Trophoblast cell (in vitro differentiated cells and primary cell): ENCODE measurements around the gene VTI1A.

Experiments
- DNase-seq, 2 donors: peaks; one replicate each; pipeline ENCODE4 v3.0.0-alpha.2; 2016
- H2AFZ ChIP-seq: 2 replicates; pipeline ENCODE4 v1.6.1; 2013; ENCODE audit warnings: low read length, moderate library complexity, mild to moderate bottlenecking; ENCODE audit not compliant: insufficient read depth, poor library complexity
- H2AK5ac ChIP-seq: 2 replicates; pipeline ENCODE4 v1.6.1; 2013; ENCODE audit warnings: mild to moderate bottlenecking, low read length
- H2BK120ac ChIP-seq: 2 replicates; pipeline ENCODE4 v1.6.1; 2013; ENCODE audit warnings: low read length, mild to moderate bottlenecking, moderate library complexity; ENCODE audit not compliant: insufficient read depth, poor library complexity
- H2BK12ac ChIP-seq: 2 replicates; pipeline ENCODE4 v1.6.1; 2013; ENCODE audit warnings: mild to moderate bottlenecking, low read length, moderate library complexity
- H2BK5ac ChIP-seq: 2 replicates; pipeline ENCODE4 v1.6.1; 2013; ENCODE audit warnings: low read length, low read depth, moderate library complexity, mild to moderate bottlenecking; ENCODE audit not compliant: poor library complexity
- H3K14ac ChIP-seq: 2 replicates; pipeline ENCODE4 v1.6.1; 2013; ENCODE audit warnings: mild to moderate bottlenecking, low read length
- H3K18ac ChIP-seq: 2 replicates; pipeline ENCODE4 v1.6.1; 2013; ENCODE audit warnings: mild to moderate bottlenecking, low read length
- H3K23ac ChIP-seq: 2 replicates; pipeline ENCODE4 v1.6.1; 2013; ENCODE audit warnings: low read length
- H3K27ac ChIP-seq: 2 replicates; pipeline ENCODE4 v1.5.1; 2013; ENCODE audit warnings: low read depth, mild to moderate bottlenecking, inconsistent platforms, low read length, moderate library complexity
- H3K27me3 ChIP-seq: 2 replicates; pipeline ENCODE4 v1.6.1; 2013; ENCODE audit warnings: inconsistent platforms, mild to moderate bottlenecking, low read length, moderate library complexity; ENCODE audit not compliant: insufficient read depth
- H3K36me3 ChIP-seq, 2 experiments: 1 replicate in 1 of 2; 2 replicates in 1 of 2; pipeline ENCODE4 v1.6.1; 2013; ENCODE audit warnings: low read length in 2 of 2, mild to moderate bottlenecking in 2 of 2, moderate library complexity in 1 of 2; ENCODE audit not compliant: insufficient read depth in 2 of 2, control insufficient read depth in 1 of 2
- H3K4ac ChIP-seq: 2 replicates; pipeline ENCODE4 v1.6.1; 2013; ENCODE audit warnings: low read depth, mild to moderate bottlenecking, low read length, moderate library complexity
- H3K4me1 ChIP-seq, 2 experiments: 1 replicate in 1 of 2; 2 replicates in 1 of 2; pipeline ENCODE4 v1.6.1; 2013; ENCODE audit warnings: low read length in 2 of 2, mild to moderate bottlenecking in 2 of 2, moderate library complexity in 1 of 2; ENCODE audit not compliant: insufficient read depth in 2 of 2, control insufficient read depth in 1 of 2
- H3K4me2 ChIP-seq: 2 replicates; pipeline ENCODE4 v1.6.1; 2013; ENCODE audit warnings: inconsistent platforms, mild to moderate bottlenecking, low read length, moderate library complexity
- H3K4me3 ChIP-seq: 2 replicates; pipeline ENCODE4 v1.5.1; 2013; ENCODE audit warnings: mild to moderate bottlenecking, low read depth, low read length, inconsistent platforms
- H3K79me1 ChIP-seq: one replicate; pipeline ENCODE4 v1.6.1; 2013; ENCODE audit warnings: low read length
- H3K79me2 ChIP-seq: 2 replicates; pipeline ENCODE4 v1.6.1; 2013; ENCODE audit warnings: low read length, mild to moderate bottlenecking; ENCODE audit not compliant: control insufficient read depth, insufficient read depth, poor library complexity
- H3K9ac ChIP-seq: 2 replicates; pipeline ENCODE4 v1.6.1; 2013; ENCODE audit warnings: mild to moderate bottlenecking, low read length
- H3K9me3 ChIP-seq: 2 replicates; pipeline ENCODE4 v1.6.1; 2013; ENCODE audit warnings: low read depth, mild to moderate bottlenecking, control low read depth, inconsistent platforms, low read length; ENCODE audit not compliant: insufficient read depth
- H4K12ac ChIP-seq: 2 replicates; pipeline ENCODE4 v1.6.1; 2013; ENCODE audit warnings: low read depth, mild to moderate bottlenecking, low read length, moderate library complexity
- H4K8ac ChIP-seq: 2 replicates; pipeline ENCODE4 v1.6.1; 2013; ENCODE audit warnings: low read depth, mild to moderate bottlenecking, low read length, moderate library complexity
- H4K91ac ChIP-seq: one replicate; pipeline ENCODE4 v1.6.1; 2013; ENCODE audit warnings: low read depth, mild to moderate bottlenecking, low read length, moderate library complexity
- WGBS: extraction: QIAGEN DNeasy Blood & Tissue Kit; methylation state at CpG from one replicate; pipeline ENCODE4 v1.1.7; 2013; ENCODE audit warnings: missing lambda C conversion rate; ENCODE audit not compliant: insufficient read length, insufficient coverage; ENCODE audit errors: extremely low coverage; 5-methylcytosine and 5-hydroxymethylcytosine counted together

The VTI1A gene

GRCh38 chr10:112765717-112766235 lies 318.8 kb downstream of the VTI1A start:
- Histone ChIP-seq H4K91ac (peak overlapping the region; percentile 61), H3K79me2 (peaks cover 1% of the 10 kb centered on the region), H2AK5ac (peak overlapping the region; percentile 9), H2AFZ (no peak overlapping the region), H3K9ac (no peak overlapping the region), H3K36me3 (no peaks in the 10 kb centered on the region), H2BK120ac (peak overlapping the region; percentile 85), H3K18ac (no peak overlapping the region), H3K14ac (peak overlapping the region; percentile 64), H2BK5ac (peak overlapping the region; percentile 81), H3K79me1 (peaks cover 16% of the 10 kb centered on the region), H2BK12ac (peak overlapping the region; percentile 46), H3K4ac (no peak overlapping the region), H3K27ac (peak overlapping the region; percentile 46), H3K4me1 (peaks cover 19 to 23% of the 10 kb centered on the region in 2 experiments), H4K8ac (no peak overlapping the region), H3K27me3 (no peaks in the 10 kb centered on the region), H4K12ac (no peak overlapping the region), H3K9me3 (no peaks in the 10 kb centered on the region), H3K23ac (no peak overlapping the region), H3K4me3 (no peak overlapping the region), H3K4me2 (no peak overlapping the region)
- no CpG with 5 or more reads among the region's 5 CpGs for WGBS
- DNase-seq, result peak; percentile 27 to 68

GRCh38 chr10:112766636-112767035 lies 319.6 kb downstream of the VTI1A start:
- WGBS, result no CpG with 5 or more reads among the region's 2 CpGs
- peak; percentile 40 to 93 for DNase-seq
- H3K27me3 ChIP-seq, result no peaks in the 10 kb centered on the region

GRCh38 chr10:112767156-112767555 lies 320.1 kb downstream of the VTI1A start:
- H2BK5ac ChIP-seq, result peak overlapping the region; percentile 50
- H2BK120ac ChIP-seq, result peak overlapping the region; percentile 36
- H3K27me3 ChIP-seq, result no peaks in the 10 kb centered on the region
- H3K79me2 ChIP-seq, result peaks cover 1% of the 10 kb centered on the region
- H3K23ac ChIP-seq, result no peak overlapping the region
- peaks cover 17 to 23% of the 10 kb centered on the region in 2 experiments for H3K4me1 ChIP-seq
- H3K4ac ChIP-seq, result peak overlapping the region; percentile 24
- H2AK5ac ChIP-seq, result no peak overlapping the region
- H3K4me2 ChIP-seq, result no peak overlapping the region
- no peak overlapping the region for H2AFZ ChIP-seq
- H3K14ac ChIP-seq, result peak overlapping the region; percentile 14
- no peak overlapping the region for H3K9ac ChIP-seq
- H2BK12ac ChIP-seq, result no peak overlapping the region
- no peak overlapping the region for H3K4me3 ChIP-seq
- no peak overlapping the region for H3K18ac ChIP-seq
- no peak for DNase-seq
- H3K9me3 ChIP-seq, result no peaks in the 10 kb centered on the region
- WGBS, result no CpG with 5 or more reads among the region's 2 CpGs
- peak overlapping the region; percentile 57 for H3K27ac ChIP-seq
- peak overlapping the region; percentile 48 for H4K8ac ChIP-seq
- no peak overlapping the region for H4K91ac ChIP-seq
- peaks cover 18% of the 10 kb centered on the region for H3K79me1 ChIP-seq
- H3K36me3 ChIP-seq, result peaks cover 0 to 2% of the 10 kb centered on the region in 2 experiments
- no peak overlapping the region for H4K12ac ChIP-seq

More at GRCh38 chr10:112766636-112767035, 319.6 kb downstream of the VTI1A start:
- Histone ChIP-seq H2BK120ac (no peak overlapping the region), H3K23ac (no peak overlapping the region), H2AFZ (no peak overlapping the region), H4K12ac (no peak overlapping the region), H3K9me3 (no peaks in the 10 kb centered on the region), H3K79me1 (peaks cover 18% of the 10 kb centered on the region), H4K8ac (no peak overlapping the region), H3K79me2 (peaks cover 1% of the 10 kb centered on the region), H4K91ac (no peak overlapping the region), H3K4ac (no peak overlapping the region), H3K4me1 (peaks cover 19 to 23% of the 10 kb centered on the region in 2 experiments), H2AK5ac (no peak overlapping the region), H3K4me3 (no peak overlapping the region), H3K18ac (no peak overlapping the region), H3K14ac (no peak overlapping the region), H3K36me3 (peaks cover 0 to 2% of the 10 kb centered on the region in 2 experiments), H3K27ac (peak overlapping the region; percentile 57), H2BK5ac (no peak overlapping the region), H3K9ac (no peak overlapping the region), H2BK12ac (no peak overlapping the region), H3K4me2 (no peak overlapping the region)

GRCh38 chr10:112768121-112768520 lies 321.1 kb downstream of the VTI1A start:
- Histone ChIP-seq H2BK5ac (peak overlapping the region; percentile 66), H3K4ac (no peak overlapping the region), H2AFZ (no peak overlapping the region), H3K79me2 (peaks cover 1% of the 10 kb centered on the region), H3K79me1 (peaks cover 18% of the 10 kb centered on the region), H2AK5ac (peak overlapping the region; percentile 57), H3K4me1 (peaks cover 17 to 23% of the 10 kb centered on the region in 2 experiments), H2BK12ac (peak overlapping the region; percentile 91), H2BK120ac (peak overlapping the region; percentile 47), H3K9ac (no peak overlapping the region), H3K18ac (peak overlapping the region; percentile 54), H3K4me2 (no peak overlapping the region), H4K91ac (peak overlapping the region; percentile 50), H4K12ac (peak overlapping the region; percentile 16), H3K27ac (peak overlapping the region; percentile 9), H3K36me3 (peaks cover 0 to 2% of the 10 kb centered on the region in 2 experiments), H3K9me3 (no peaks in the 10 kb centered on the region), H4K8ac (peak overlapping the region; percentile 16), H3K27me3 (no peaks in the 10 kb centered on the region), H3K14ac (peak overlapping the region; percentile 82), H3K23ac (no peak overlapping the region), H3K4me3 (no peak overlapping the region)
- DNase-seq, result no peak
- WGBS, result no CpG with 5 or more reads among the region's 7 CpGs
